GM12874 (cell line): ENCODE results near the gene ACAN.

Experiments
- TF ChIP-seq, protein P1 (sequence below): IDR thresholded peaks from 2 replicates; pipeline ENCODE4 v1.5.1; 2011; ENCODE audit warnings: low read depth, mild to moderate bottlenecking, control low read depth, low read length, moderate library complexity; ENCODE audit not compliant: insufficient read depth

The ACAN gene

DNA sequence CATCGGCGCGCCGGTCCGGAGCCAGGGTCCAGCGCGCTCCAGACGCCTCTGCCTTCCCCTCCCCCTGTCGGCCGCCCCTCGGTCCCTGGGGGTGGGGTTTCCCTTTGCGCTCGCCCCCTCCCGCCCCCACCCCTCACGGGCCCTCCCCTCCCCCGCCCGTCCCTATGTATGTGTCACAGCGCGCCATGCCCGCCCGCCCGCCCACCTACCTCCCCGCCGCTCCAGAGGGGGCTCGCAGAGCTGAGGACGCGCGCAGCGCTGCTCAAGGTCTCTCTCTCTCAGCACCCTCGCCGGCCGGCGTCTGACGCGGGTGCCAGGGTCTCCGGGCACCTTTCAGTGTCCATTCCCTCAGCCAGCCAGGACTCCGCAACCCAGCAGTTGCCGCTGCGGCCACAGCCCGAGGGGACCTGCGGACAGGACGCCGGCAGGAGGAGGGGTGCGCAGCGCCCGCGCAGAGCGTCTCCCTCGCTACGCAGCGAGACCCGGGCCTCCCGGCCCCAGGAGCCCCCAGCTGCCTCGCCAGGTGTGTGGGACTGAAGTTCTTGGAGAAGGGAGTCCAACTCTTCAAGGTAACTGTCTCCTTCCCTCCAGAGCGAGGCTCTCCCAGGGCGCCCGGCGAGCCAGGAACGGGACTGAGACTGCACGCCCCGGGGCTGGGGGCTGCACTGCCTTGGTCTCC lies at the start of gene ACAN:
ACAN (plus strand) TSS at position 196 of the 679 bp plus-strand sequence. CDS start 32,771 bp downstream, outside the sequence.
- TF ChIP-seq, protein P1, sequence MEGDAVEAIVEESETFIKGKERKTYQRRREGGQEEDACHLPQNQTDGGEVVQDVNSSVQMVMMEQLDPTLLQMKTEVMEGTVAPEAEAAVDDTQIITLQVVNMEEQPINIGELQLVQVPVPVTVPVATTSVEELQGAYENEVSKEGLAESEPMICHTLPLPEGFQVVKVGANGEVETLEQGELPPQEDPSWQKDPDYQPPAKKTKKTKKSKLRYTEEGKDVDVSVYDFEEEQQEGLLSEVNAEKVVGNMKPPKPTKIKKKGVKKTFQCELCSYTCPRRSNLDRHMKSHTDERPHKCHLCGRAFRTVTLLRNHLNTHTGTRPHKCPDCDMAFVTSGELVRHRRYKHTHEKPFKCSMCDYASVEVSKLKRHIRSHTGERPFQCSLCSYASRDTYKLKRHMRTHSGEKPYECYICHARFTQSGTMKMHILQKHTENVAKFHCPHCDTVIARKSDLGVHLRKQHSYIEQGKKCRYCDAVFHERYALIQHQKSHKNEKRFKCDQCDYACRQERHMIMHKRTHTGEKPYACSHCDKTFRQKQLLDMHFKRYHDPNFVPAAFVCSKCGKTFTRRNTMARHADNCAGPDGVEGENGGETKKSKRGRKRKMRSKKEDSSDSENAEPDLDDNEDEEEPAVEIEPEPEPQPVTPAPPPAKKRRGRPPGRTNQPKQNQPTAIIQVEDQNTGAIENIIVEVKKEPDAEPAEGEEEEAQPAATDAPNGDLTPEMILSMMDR = no peak

DNA sequence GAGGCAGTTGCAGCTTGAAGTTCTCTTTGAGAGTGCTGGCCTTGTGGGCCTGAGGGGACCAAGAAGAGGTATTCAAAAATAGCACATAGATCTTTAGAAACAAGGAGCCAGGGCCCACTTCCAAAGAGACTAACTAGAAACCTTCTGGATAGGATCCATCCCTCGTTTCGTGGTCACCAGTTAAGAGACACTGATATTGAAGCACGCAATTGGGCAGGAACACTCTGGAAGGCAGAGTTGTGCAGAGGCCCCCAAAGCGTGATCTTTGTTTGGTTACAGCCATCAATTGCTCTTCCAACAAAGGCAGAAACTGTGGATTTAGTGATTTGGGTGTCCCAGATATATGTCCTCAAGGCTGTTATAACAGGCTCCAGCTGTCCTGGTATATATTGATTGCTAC lies 46.7 kb upstream of the ACAN start:
- TF ChIP-seq, protein P1 = no peak

DNA sequence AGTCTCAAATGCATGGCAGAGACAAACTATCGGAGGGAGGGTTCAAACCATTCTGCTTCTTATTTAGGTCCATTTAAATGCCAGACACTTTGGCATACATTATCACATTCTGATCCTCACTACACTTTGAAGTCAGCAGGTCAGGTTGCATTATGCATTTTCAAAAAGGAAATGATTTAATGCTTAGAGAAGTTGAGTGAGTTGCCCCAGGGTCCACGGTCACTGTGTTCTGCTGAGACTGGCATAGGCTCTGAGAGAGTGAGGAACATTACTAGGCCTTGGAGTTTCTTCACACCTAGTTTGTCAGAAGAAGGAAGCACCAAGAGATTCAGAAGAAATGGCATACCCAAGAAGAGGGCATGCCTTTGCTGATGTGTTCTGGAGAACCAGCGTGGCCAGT lies 46.3 kb upstream of the ACAN start:
- TF ChIP-seq, protein P1 = no peak

DNA sequence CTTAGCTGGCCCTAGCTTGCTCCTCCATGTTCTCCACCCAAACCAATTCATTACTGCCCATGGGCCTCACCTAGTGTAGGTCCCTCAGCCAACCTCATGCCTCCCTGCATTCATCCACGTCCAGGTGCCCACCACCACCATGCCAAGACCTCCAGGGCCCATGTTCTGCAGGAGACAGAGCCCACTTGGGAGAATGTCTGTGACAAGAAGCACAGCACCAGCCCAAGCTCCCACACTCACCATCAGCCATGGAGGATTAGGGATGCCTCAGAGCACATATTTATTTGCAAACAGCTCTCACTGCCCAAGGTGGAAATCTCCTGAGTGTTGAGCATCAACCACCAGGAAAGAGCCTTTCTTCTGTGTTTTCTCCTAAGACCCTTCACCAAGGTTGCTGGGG lies 43.4 kb upstream of the ACAN start:
- TF ChIP-seq, protein P1 = no peak

DNA sequence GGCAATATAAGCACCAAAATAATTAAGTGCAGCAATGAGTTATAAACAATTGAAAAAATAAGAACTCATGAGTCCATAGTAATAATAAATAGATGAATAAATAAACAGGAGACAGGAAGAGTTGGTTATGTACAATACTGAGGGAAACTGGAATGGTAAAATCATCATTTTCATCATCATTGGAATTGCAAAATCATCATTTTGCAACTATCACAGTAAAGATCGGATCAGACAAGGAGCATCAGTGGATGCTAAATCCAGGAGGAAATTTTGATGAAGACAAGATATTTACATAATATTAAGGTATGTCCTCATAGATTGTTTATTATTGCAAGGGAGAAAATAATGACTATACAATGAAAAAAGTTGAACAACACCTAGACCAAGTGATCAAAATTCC lies 38.8 kb upstream of the ACAN start:
- TF ChIP-seq, protein P1 = no peak

DNA sequence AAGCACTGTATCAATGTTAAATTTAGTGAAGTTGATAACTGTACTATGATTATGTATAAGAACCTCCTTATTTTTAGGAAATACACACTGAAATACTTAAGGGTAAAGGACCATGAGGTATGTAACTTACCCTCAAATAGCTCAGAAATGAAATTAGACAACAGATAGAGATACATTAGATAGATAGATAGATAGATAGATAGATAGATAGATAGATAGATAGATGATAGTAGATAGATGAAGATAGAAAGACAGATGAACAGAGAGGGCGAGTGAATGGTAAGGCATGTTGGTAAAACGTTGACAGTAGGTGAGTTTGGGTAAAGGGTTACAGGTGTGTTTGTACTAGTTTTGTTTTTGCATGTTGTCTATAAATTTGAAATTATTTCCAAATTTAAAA lies 38.0 kb upstream of the ACAN start:
- TF ChIP-seq, protein P1 = no peak

DNA sequence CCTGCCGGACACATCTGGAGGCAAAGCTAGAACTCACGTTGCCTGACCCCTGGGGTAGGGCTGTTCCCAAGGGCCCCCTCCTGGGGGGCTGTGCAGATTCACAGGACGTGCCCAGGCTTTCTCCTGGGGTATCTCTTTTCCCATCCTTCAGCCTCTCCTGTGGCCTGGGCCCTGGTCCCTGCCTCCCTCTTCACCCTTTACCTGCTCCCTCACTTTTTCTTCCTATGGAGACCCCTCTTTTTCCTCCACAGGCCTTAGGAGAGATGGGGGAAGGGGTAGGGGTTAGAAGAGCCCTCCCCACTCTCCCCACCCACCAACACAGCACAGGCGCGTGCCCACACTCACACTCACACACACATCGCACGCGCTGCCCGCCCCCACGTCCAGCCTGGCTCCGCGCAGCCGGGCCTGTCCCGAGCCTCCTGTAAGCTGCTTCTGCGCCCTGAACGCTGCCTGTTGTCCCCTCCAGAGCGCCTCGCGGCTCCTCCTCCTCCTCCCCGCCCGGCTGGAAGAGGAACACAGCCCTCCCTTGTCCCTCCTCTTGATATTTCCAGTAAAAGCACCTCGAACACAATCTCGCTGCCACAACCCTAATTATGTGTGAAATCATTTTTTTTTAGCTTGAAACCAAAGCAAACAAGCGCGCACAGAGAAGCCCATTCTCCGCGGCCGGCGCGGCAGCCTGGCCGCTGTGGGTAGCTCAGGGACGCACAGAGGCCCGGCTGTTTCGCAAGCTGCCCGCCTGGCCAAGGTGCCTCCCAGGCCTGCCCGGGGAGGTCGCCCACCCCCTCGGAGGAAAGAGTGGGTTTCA lies 33.9 kb upstream of the ACAN start:
- TF ChIP-seq, protein P1 = no peak
